ENCODE data around the gene PTPRF. TPM values are rescaled to one million over a fixed set of nuclear protein-coding genes. Genes with fewer than 3 reads are reported as not detected.

PTPRF gene
- total RNA-seq, 2 experiments from 2014 or later, result 3.8 to 4.5 TPM

DNA sequence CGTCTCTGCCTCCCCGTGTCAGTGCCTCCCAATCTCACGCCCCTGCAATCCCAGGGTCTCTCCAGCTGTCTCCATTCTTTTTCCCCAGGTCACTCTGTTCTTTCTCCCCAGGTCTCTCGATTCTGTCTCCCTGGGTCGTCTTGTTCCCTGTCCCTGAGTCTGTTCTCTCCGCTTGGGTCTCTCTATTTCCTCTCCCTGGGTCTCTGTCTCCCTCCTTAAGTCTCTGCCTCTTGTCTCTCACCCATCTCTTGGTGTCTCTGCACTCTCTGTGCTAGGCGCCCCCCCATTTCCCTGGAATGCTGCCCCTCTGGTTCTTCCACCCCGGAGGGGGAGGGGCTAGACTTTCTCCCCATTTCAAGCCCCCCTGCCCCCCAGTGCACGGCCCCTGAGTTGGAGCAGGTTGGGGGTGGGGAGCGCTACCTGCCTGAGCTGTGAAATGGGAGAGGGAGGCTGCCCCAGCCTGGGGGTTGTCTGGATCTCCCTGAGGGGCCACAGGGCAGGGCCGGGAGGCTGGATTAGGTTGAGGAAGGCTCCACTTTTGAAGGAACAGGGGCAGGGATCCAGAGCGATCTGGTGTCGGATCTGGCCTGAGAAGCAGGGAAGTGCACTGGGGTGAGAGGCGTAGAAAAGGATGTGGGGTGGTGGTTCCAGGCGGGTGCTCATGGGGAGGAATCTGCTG lies 1.4 kb downstream of the PTPRF start:
- no peak overlapping the region for H3K27ac Mint-ChIP-seq

DNA sequence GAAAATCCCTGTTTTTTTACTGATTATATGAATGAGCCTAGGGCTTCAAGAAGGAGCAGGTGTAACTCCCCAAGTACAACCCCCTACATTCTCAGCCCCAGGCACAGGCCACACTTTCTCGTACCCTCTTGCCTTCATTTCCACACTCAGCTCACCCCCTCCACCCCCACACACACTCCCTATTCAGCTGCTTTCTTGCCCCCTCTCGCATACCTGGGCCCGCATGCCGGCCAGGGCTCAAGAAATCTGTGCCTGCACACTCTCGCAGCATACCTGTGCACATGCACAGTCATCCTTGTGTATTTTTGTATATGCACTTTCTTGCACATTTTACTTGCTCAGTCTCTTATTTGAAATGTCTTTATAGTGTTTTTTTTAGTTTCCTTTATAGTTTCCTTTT lies 2.0 kb downstream of the PTPRF start:
- peaks cover 30% of the 10 kb centered on the region for H3K27me3 Mint-ChIP-seq
- H3K4me3 Mint-ChIP-seq, result peak overlapping the region; percentile 37
- no peak for ATAC-seq
- DNase-seq, result no peak
- ChIA-PET POLR2A (interaction anchor here (1.8 kb wide), 1 partner anchor 117 kb away, joined by 4 read pairs; the partner anchor contains the start of gene KDM4A), CTCF (interaction anchor here (1.0 to 3.9 kb wide), 4 partner anchors 22 to 402 kb away, joined by 3 to 11 read pairs (median 6); partner anchors contain the start of gene ARTN)
- peaks cover 2% of the 10 kb centered on the region for H3K36me3 Mint-ChIP-seq (ENCODE audit: low read depth)
- intact Hi-C loops (cut with micrococcal nuclease), result no loop called here
- no peak overlapping the region for H3K27ac Mint-ChIP-seq
- H3K9me3 Mint-ChIP-seq, result no peaks in the 10 kb centered on the region
- peaks cover 14% of the 10 kb centered on the region for H3K4me1 Mint-ChIP-seq (ENCODE audit: low read depth)
- TF ChIP-seq, protein P1, sequence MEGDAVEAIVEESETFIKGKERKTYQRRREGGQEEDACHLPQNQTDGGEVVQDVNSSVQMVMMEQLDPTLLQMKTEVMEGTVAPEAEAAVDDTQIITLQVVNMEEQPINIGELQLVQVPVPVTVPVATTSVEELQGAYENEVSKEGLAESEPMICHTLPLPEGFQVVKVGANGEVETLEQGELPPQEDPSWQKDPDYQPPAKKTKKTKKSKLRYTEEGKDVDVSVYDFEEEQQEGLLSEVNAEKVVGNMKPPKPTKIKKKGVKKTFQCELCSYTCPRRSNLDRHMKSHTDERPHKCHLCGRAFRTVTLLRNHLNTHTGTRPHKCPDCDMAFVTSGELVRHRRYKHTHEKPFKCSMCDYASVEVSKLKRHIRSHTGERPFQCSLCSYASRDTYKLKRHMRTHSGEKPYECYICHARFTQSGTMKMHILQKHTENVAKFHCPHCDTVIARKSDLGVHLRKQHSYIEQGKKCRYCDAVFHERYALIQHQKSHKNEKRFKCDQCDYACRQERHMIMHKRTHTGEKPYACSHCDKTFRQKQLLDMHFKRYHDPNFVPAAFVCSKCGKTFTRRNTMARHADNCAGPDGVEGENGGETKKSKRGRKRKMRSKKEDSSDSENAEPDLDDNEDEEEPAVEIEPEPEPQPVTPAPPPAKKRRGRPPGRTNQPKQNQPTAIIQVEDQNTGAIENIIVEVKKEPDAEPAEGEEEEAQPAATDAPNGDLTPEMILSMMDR (IDR thresholded peaks at IDR 0.05), result no peak

More for the DNA sequence above, 1.4 kb downstream of the PTPRF start:
- intact Hi-C loops (cut with micrococcal nuclease), result no loop called here
- CTCF ChIA-PET, result interaction anchor here (3.9 kb wide), 1 partner anchor 403 kb away, joined by 11 read pairs; the partner anchor contains the start of gene ARTN
- TF ChIP-seq, protein P1 (IDR thresholded peaks at IDR 0.05), result no peak
- H3K27me3 Mint-ChIP-seq, result peaks cover 31% of the 10 kb centered on the region
- H3K4me3 Mint-ChIP-seq, result peak overlapping the region; percentile 73
- no peak for ATAC-seq
- peaks cover 14% of the 10 kb centered on the region for H3K4me1 Mint-ChIP-seq (ENCODE audit: low read depth)
- H3K9me3 Mint-ChIP-seq, result no peaks in the 10 kb centered on the region
- DNase-seq, result no peak
- H3K36me3 Mint-ChIP-seq (ENCODE audit: low read depth), result peaks cover 2% of the 10 kb centered on the region
- POLR2A ChIA-PET, result interaction anchor here (1.2 kb wide), 1 partner anchor 118 kb away, joined by 3 read pairs; the partner anchor contains the start of gene KDM4A

DNA sequence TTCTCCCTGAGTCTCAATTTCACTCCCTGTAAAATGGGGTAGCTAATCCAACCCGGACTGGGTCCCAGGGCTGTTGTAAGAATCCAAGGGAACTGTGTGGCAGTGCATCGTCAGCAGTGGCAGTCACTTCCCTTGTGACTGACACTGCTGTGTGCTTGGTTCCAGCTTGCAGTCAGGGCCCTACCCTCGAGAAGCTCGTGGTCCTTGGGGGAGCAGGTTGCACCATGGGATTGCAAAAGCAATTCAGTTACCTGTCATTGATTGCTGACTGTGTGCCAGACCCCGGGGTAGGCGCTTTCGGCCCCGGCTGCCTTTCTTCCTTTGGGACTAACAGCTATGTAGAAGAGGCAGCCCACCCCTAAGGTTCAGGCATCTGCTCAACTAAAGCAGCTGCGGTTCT lies 2.9 kb downstream of the PTPRF start:
- CTCF ChIA-PET, result interaction anchor here (1.0 to 3.9 kb wide), 4 partner anchors 21 to 401 kb away, joined by 3 to 11 read pairs (median 6); partner anchors contain the start of gene ARTN
- Mint-ChIP-seq H3K36me3 (ENCODE audit: low read depth) (peaks cover 2% of the 10 kb centered on the region), H3K27me3 (peaks cover 30% of the 10 kb centered on the region), H3K27ac (no peak overlapping the region), H3K4me1 (ENCODE audit: low read depth) (peaks cover 14% of the 10 kb centered on the region), H3K4me3 (no peak overlapping the region), H3K9me3 (no peaks in the 10 kb centered on the region)
- intact Hi-C loops (cut with micrococcal nuclease), result no loop called here
- ATAC-seq, result no peak
- no peak for DNase-seq
- TF ChIP-seq, protein P1 (IDR thresholded peaks at IDR 0.05), result no peak
- POLR2A ChIA-PET, result interaction anchor here (1.8 kb wide), 1 partner anchor 116 kb away, joined by 4 read pairs; the partner anchor contains the start of gene KDM4A

DNA sequence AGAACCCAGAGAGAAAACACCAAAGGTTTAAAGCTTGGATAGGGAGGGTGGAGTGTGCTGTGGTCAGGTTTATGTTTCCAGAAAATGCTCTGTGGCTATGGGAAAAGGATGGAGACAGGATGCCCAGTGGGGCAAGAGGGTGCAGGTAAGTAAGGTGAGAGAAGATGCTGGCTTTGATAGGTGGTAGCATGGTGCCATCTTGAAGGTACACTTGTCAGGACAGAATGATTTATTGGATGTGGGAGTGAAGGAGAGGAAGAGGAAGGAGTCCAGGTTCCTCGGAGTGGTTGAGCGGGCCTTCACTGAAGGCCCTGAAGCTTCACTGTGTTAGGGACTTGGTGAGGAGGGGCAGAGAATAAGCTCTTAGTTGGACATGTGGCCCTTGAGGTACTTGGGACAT lies 3.6 kb downstream of the PTPRF start:
- H3K36me3 Mint-ChIP-seq (ENCODE audit: low read depth), result peaks cover 2% of the 10 kb centered on the region
- no peaks in the 10 kb centered on the region for H3K9me3 Mint-ChIP-seq
- H3K27me3 Mint-ChIP-seq, result peaks cover 27% of the 10 kb centered on the region
- peaks cover 20% of the 10 kb centered on the region for H3K4me1 Mint-ChIP-seq (ENCODE audit: low read depth)
- ATAC-seq (no peak), DNase-seq (no peak)
- TF ChIP-seq, protein P1 (IDR thresholded peaks at IDR 0.05), result no peak
- POLR2A ChIA-PET, result interaction anchor here (0.8 to 1.8 kb wide), 2 partner anchors 17 to 115 kb away, joined by 3 to 4 read pairs; partner anchors contain the start of gene KDM4A
- H3K4me3 Mint-ChIP-seq, result no peak overlapping the region
- intact Hi-C loops (cut with micrococcal nuclease), result no loop called here
- H3K27ac Mint-ChIP-seq, result no peak overlapping the region
- CTCF ChIA-PET, result interaction anchor here (1.7 to 3.9 kb wide), 2 partner anchors 229 to 400 kb away, joined by 9 to 11 read pairs; partner anchors contain the start of gene ARTN
